Measurements from ENCODE around the gene UNC13A. TPM values are rescaled to one million over a fixed set of nuclear protein-coding genes. Genes with fewer than 3 reads are reported as not detected.

The UNC13A gene
- total and polyA plus RNA-seq, 2 donors (not counting 3 experiments of a cell fraction or from before 2014, with no cell fraction given), result 0.04 to 0.09 TPM

- H2AFZ ChIP-seq (ENCODE audit: low read depth, low read length), result no peak overlapping the region
- H4K20me1 ChIP-seq (replicated peaks; ENCODE audit: control insufficient read depth, extremely low read depth, insufficient read depth, low read length), result no peaks in the 10 kb centered on the region
- FAIRE-seq (no peak), DNase-seq (ENCODE audit: low read depth, low spot score) (no peak)
- H3K79me2 ChIP-seq (ENCODE audit: control insufficient read depth, insufficient read depth, low read length), result no peaks in the 10 kb centered on the region
- H3K9ac ChIP-seq (replicated peaks; ENCODE audit: extremely low read depth, insufficient read depth, low read length), result no peak overlapping the region
- POLR2A ChIA-PET, result no interaction called here
- intact Hi-C loops (cut with micrococcal nuclease) (no loop called here), dilution Hi-C loops (cut with MboI; ENCODE audit: extremely low pct_ligation_motif_present, low sequenced_read_pairs) (no loop called here)
- no peak overlapping the region for H3K4me3 ChIP-seq (replicated peaks in 1 of 3; ENCODE audit: insufficient read depth in 1 of 3, low read depth in 1 of 3, low read length in 3 of 3)
- H3K4me1 ChIP-seq (ENCODE audit: control insufficient read depth, extremely low read depth, insufficient read depth, low read length), result no peaks in the 10 kb centered on the region
- H3K27ac ChIP-seq (ENCODE audit: insufficient read depth, low read depth, low read length), result no peak overlapping the region
- no peak overlapping the region for H3K4me2 ChIP-seq (ENCODE audit: insufficient read depth, low read length)
- no peaks in the 10 kb centered on the region for H3K36me3 ChIP-seq (ENCODE audit: control insufficient read depth in 2 of 2, extremely low read depth in 1 of 2, insufficient read depth in 2 of 2, low read length in 2 of 2)
- no peaks in the 10 kb centered on the region for H3K27me3 ChIP-seq (ENCODE audit: control insufficient read depth in 2 of 2, insufficient read depth in 2 of 2, low read length in 2 of 2)
- no peaks in the 10 kb centered on the region for H3K9me1 ChIP-seq (replicated peaks; ENCODE audit: control insufficient read depth, extremely low read depth, insufficient read depth, low read length)
- BruUV-seq (replicated peaks), result no TSS peak
- H3K9me3 ChIP-seq (replicated peaks; ENCODE audit: control insufficient read depth, insufficient read depth, low read length), result no peaks in the 10 kb centered on the region
- TF ChIP-seq MAX (IDR thresholded peaks at IDR 0.05; ENCODE audit: insufficient read depth, insufficient read length) (no peak), FOS (IDR thresholded peaks at IDR 0.05; ENCODE audit: borderline replicate concordance, insufficient read depth, low read length) (no peak)
- CTCF ChIA-PET, result no interaction called here
Observed at GRCh38 chr19:17656970-17657369, 31.2 kb downstream of the UNC13A start.

GRCh38 chr19:17655751-17656472 lies 32.2 kb downstream of the UNC13A start:
- Histone ChIP-seq H3K79me2 (ENCODE audit: control insufficient read depth, insufficient read depth, low read length) (no peaks in the 10 kb centered on the region), H4K20me1 (replicated peaks; ENCODE audit: control insufficient read depth, extremely low read depth, insufficient read depth, low read length) (no peaks in the 10 kb centered on the region), H3K9me1 (replicated peaks; ENCODE audit: control insufficient read depth, extremely low read depth, insufficient read depth, low read length) (no peaks in the 10 kb centered on the region), H3K4me1 (ENCODE audit: control insufficient read depth, extremely low read depth, insufficient read depth, low read length) (no peaks in the 10 kb centered on the region), H3K27ac (ENCODE audit: insufficient read depth, low read depth, low read length) (no peak overlapping the region), H3K27me3 (ENCODE audit: control insufficient read depth in 2 of 2, insufficient read depth in 2 of 2, low read length in 2 of 2) (no peaks in the 10 kb centered on the region), H3K36me3 (ENCODE audit: control insufficient read depth in 2 of 2, extremely low read depth in 1 of 2, insufficient read depth in 2 of 2, low read length in 2 of 2) (no peaks in the 10 kb centered on the region), H3K9ac (replicated peaks; ENCODE audit: extremely low read depth, insufficient read depth, low read length) (no peak overlapping the region), H3K9me3 (replicated peaks; ENCODE audit: control insufficient read depth, insufficient read depth, low read length) (no peaks in the 10 kb centered on the region), H2AFZ (ENCODE audit: low read depth, low read length) (no peak overlapping the region), H3K4me2 (ENCODE audit: insufficient read depth, low read length) (no peak overlapping the region), H3K4me3 (replicated peaks in 1 of 3; ENCODE audit: insufficient read depth in 1 of 3, low read depth in 1 of 3, low read length in 3 of 3) (no peak overlapping the region)
- FAIRE-seq (no peak), DNase-seq (ENCODE audit: low read depth, low spot score) (no peak)
- no peak for TF ChIP-seq MAX (IDR thresholded peaks at IDR 0.05; ENCODE audit: insufficient read depth, insufficient read length)
- TF ChIP-seq JUN (IDR thresholded peaks at IDR 0.05; ENCODE audit: borderline replicate concordance, insufficient read depth, insufficient read length, low read depth), result no peak
- TF ChIP-seq FOS (IDR thresholded peaks at IDR 0.05; ENCODE audit: borderline replicate concordance, insufficient read depth, low read length), result no peak
- TF ChIP-seq GATA2 (IDR thresholded peaks at IDR 0.05; ENCODE audit: insufficient read depth, insufficient read length, low read depth, low read length), result no peak
- TF ChIP-seq CTCF (IDR thresholded peaks at IDR 0.05; ENCODE audit: extremely low read depth in 1 of 2, insufficient read depth in 1 of 2, low read depth in 1 of 2, low read length in 2 of 2), result no peak
- TF ChIP-seq POLR2A (IDR thresholded peaks at IDR 0.05; ENCODE audit: low read depth, low read length), result no peak
- no peak for TF ChIP-seq POLR2AphosphoS5 (IDR thresholded peaks at IDR 0.05; ENCODE audit: insufficient read depth, low read depth, low read length)
- TF ChIP-seq EZH2 (IDR thresholded peaks at IDR 0.05; ENCODE audit: borderline replicate concordance, low read depth, low read length, severe bottlenecking), result no peak
- no TSS peak for BruUV-seq (replicated peaks)
- ChIA-PET POLR2A (no interaction called here), CTCF (interaction anchor here (1.2 kb wide), 1 partner anchor 111 kb away, joined by 6 read pairs; no protein-coding TSS in a partner anchor)
- dilution Hi-C loops (cut with MboI; ENCODE audit: extremely low pct_ligation_motif_present, low sequenced_read_pairs), result no loop called here
- intact Hi-C loops (cut with micrococcal nuclease), result no loop called here

Measured in endothelial cell of umbilical vein (primary cell).